K562 (cell line): ENCODE results near the gene INVS. TPM values are rescaled to one million over a fixed set of nuclear protein-coding genes. Genes with fewer than 3 reads are reported as not detected.

Experiments
- ATAC-seq: fragments of 200-7000 bp; cut with Tn5 transposase; 3 replicates; pipeline ENCODE4 v1.9.1; 2020; ENCODE audit warnings: moderate library complexity
- BruUV-seq: library from RNA; stranded (reverse); fragments of 400-500 nt; replicated peaks from 2 replicates; lab custom pipeline; 2021; lab: Mats Ljungman, UMichigan
- CTCF ChIA-PET: fragments of 300-600 bp; formaldehyde crosslinking; extraction: SDS; loops from one replicate; lab custom pipeline; 2021; ENCODE audit warnings: low intra/inter-chr PET ratio; lab: Yijun Ruan, JAX
- POLR2A ChIA-PET: fragments of 300-600, 350-650 bp; sonication (Branson Sonifier 250); formaldehyde crosslinking; extraction: SDS; loops from one replicate; lab custom pipeline; 2021; ENCODE audit warnings: antibody characterized with exemption, inconsistent platforms; lab: Yijun Ruan, JAX
- DNase-seq, 4 experiments: peaks; one replicate each; pipeline versions ENCODE4 v3.0.0 to v3.0.0-alpha.2; 2011 to 2018; ENCODE audit warnings: low spot score in 3 of 4, mixed read lengths in 3 of 4; ENCODE audit errors: extremely low read depth in 1 of 4
- FAIRE-seq: peaks from 2 replicates; lab custom pipeline; 2011; peaks lifted over from hg19 to GRCh38; lab: Jason Lieb, UNC
- H2AFZ ChIP-seq: 2 replicates; pipeline ENCODE4 v1.6.0; 2011; ENCODE audit warnings: low read depth, low read length, control low read depth, inconsistent platforms
- H3K27ac ChIP-seq: fragments of 200-600 bp; 3 replicates; pipeline ENCODE4 v1.8.0; 2011; ENCODE audit warnings: low read depth, mild to moderate bottlenecking, control low read depth, inconsistent platforms, low read length, moderate library complexity, mixed read lengths; ENCODE audit errors: extremely low read depth
- H3K27me3 ChIP-seq, 2 experiments: fragments of 300-600 bp in 1 of 2; 2 replicates in 1 of 2; 3 replicates in 1 of 2; pipeline versions ENCODE4 v1.6.0 to v1.8.0; 2011; ENCODE audit warnings: inconsistent platforms in 2 of 2, low read length in 2 of 2, mild to moderate bottlenecking in 1 of 2, mixed read lengths in 1 of 2, moderate library complexity in 1 of 2; ENCODE audit not compliant: control insufficient read depth in 2 of 2, insufficient read depth in 2 of 2
- H3K36me3 ChIP-seq: fragments of 300-600 bp; 3 replicates; pipeline ENCODE4 v1.8.0; 2011; ENCODE audit warnings: mild to moderate bottlenecking, low read length, inconsistent platforms; ENCODE audit not compliant: control insufficient read depth, insufficient read depth
- H3K4me1 ChIP-seq, 2 experiments: fragments of 200-600 bp in 1 of 2; replicated peaks in 1 of 2; 2 replicates in 1 of 2; 3 replicates in 1 of 2; pipeline versions ENCODE4 v1.5.1 to v1.8.0; 2011; ENCODE audit warnings: inconsistent platforms in 2 of 2, low read length in 2 of 2, mild to moderate bottlenecking in 1 of 2, mixed read lengths in 1 of 2, moderate library complexity in 1 of 2; ENCODE audit not compliant: control insufficient read depth in 2 of 2, insufficient read depth in 2 of 2
- H3K4me2 ChIP-seq: 2 replicates; pipeline ENCODE4 v1.6.1; 2011; ENCODE audit warnings: low read length, control low read depth, inconsistent platforms, mixed read lengths; ENCODE audit not compliant: insufficient read depth
- H3K4me3 ChIP-seq: fragments of 200-600 bp; sonication (generic), shearing (Covaris generic); 2 replicates; pipeline ENCODE4 v1.5.1; 2016; ENCODE audit warnings: control low read depth, inconsistent platforms
- H3K79me2 ChIP-seq: fragments of 200-600 bp; 3 replicates; pipeline ENCODE4 v1.8.0; 2011; ENCODE audit warnings: low read length, inconsistent platforms; ENCODE audit not compliant: control insufficient read depth, insufficient read depth
- H3K9ac ChIP-seq, 2 experiments: 2 replicates each; pipeline versions ENCODE4 v1.6.0 to v1.6.1; 2011; ENCODE audit warnings: low read depth in 2 of 2, low read length in 2 of 2, control low read depth in 1 of 2, inconsistent platforms in 1 of 2, mild to moderate bottlenecking in 1 of 2, mixed read lengths in 1 of 2; ENCODE audit not compliant: insufficient read depth in 1 of 2
- H3K9me1 ChIP-seq: one replicate; pipeline ENCODE4 v1.6.0; 2011; ENCODE audit warnings: inconsistent platforms, mild to moderate bottlenecking, low read length, moderate library complexity; ENCODE audit not compliant: control insufficient read depth, insufficient read depth
- H3K9me3 ChIP-seq: replicated peaks from 2 replicates; pipeline ENCODE4 v1.5.1; 2011; ENCODE audit warnings: low read depth, low read length, inconsistent platforms; ENCODE audit not compliant: control insufficient read depth, insufficient read depth
- H4K20me1 ChIP-seq: replicated peaks from 2 replicates; pipeline ENCODE4 v1.6.1; 2011; ENCODE audit warnings: low read length, inconsistent platforms, mixed read lengths; ENCODE audit not compliant: control insufficient read depth, insufficient read depth
- C11orf30 ChIP-seq: fragments of 450-650 bp; IDR thresholded peaks from 2 replicates; pipeline ENCODE4 v1.6.1; 2016; ENCODE audit warnings: low read depth, mild to moderate bottlenecking
- CHD1 ChIP-seq: fragments of 200-600 bp; sonication (generic); IDR thresholded peaks from one replicate; pipeline ENCODE4 v1.6.1; 2012; ENCODE audit warnings: mild to moderate bottlenecking, moderate library complexity, low read length, inconsistent platforms
- MAFG ChIP-seq: fragments of 450-650 bp; conservative IDR thresholded peaks from 2 replicates; pipeline ENCODE4 v1.6.1; 2016; ENCODE audit warnings: missing genetic modification characterization, missing compliant biosample characterization
- MAFK ChIP-seq: IDR thresholded peaks from 2 replicates; pipeline ENCODE4 v1.6.1; 2011; ENCODE audit warnings: low read length, improper control_type of control experiment
- RBM14 ChIP-seq: fragments of 200-400 bp; formaldehyde crosslinking; IDR thresholded peaks from 2 replicates; pipeline ENCODE4 v1.6.1; 2018; ENCODE audit warnings: low read depth, mild to moderate bottlenecking, low read length, moderate library complexity, borderline replicate concordance; ENCODE audit not compliant: insufficient read depth
- ZNF316 ChIP-seq: fragments of 450-650 bp; IDR thresholded peaks from 2 replicates; pipeline ENCODE4 v1.6.1; 2016
- in situ Hi-C: fragments of 300-500 bp; cut with MboI; formaldehyde crosslinking; loops from 4 replicates; pipeline ENCODE4 v1.15.0; 2018; ENCODE audit warnings: inconsistent platforms, mixed read lengths
- intact Hi-C: fragments of 100-400 bp; cut with micrococcal nuclease; formaldehyde crosslinking; loops from 2 replicates; pipeline ENCODE4 v1.14.2; 2022
- polyA plus RNA-seq, 8 experiments: library from polyadenylated mRNA; depleted of rRNA in 4 of 8; stranded (reverse) in 5 of 8; unstranded in 3 of 8; fragments of >200 nt; fragmentation: Nextera tagmentation in 2 of 8; fragmentation: Illumina TruSeq in 1 of 8; extraction: Ambion mirVana in 2 of 8; extraction: Trizol in 1 of 8; gene quantifications; 2 replicates each; pipeline versions ENCODE4 v1.2.1 to v1.2.3, GENCODE V29; 2011 to 2014; ENCODE audit warnings: inconsistent platforms in 1 of 8, missing spikeins in 1 of 8
- total RNA-seq, 7 experiments: library from RNA; depleted of rRNA in 6 of 7; stranded (reverse); fragments of >200 nt in 6 of 7; fragmentation: Illumina TruSeq in 2 of 7; extraction: Trizol in 2 of 7; gene quantifications; 2 replicates each; pipeline versions ENCODE4 v1.2.1 to v1.2.3, GENCODE V29; 2011 to 2021; ENCODE audit warnings: low replicate concordance in 1 of 7

The INVS gene
- total and polyA plus RNA-seq, 9 of the 15 experiments (the other 6 are each of a cell fraction or from before 2014, with no cell fraction given) = 0.77 to 18.5 (median 10.0) TPM

- H3K9ac ChIP-seq = no peak overlapping the region
- no TSS peak for BruUV-seq
- no peak overlapping the region for H3K4me3 ChIP-seq
- POLR2A ChIA-PET = interaction anchor here (0.8 to 1.0 kb wide), 2 partner anchors 8 to 32 kb away, joined by 3 to 4 read pairs; no protein-coding TSS in a partner anchor
- no peak overlapping the region for H3K27ac ChIP-seq
- CTCF ChIA-PET = no interaction called here
- no peaks in the 10 kb centered on the region; a peak in 1 of 5 replicates for H3K4me1 ChIP-seq
- DNase-seq (no peak), FAIRE-seq (no peak), ATAC-seq (no peak)
- H4K20me1 ChIP-seq = no peaks in the 10 kb centered on the region
- in situ Hi-C loops (no loop called here), intact Hi-C loops (no loop called here)
- H2AFZ ChIP-seq = no peak overlapping the region
- TF ChIP-seq RBM14 (no peak), C11orf30 (peak; percentile 78), MAFK (peak; percentile 23; the same call in 1 of the 2 replicates), ZNF316 (peak; percentile 94), CHD1 (no peak), MAFG (peak; percentile 70)
- no peaks in the 10 kb centered on the region for H3K9me3 ChIP-seq
- H3K9me1 ChIP-seq = no peaks in the 10 kb centered on the region
- peaks cover 14% of the 10 kb centered on the region for H3K79me2 ChIP-seq
- peaks cover 40% of the 10 kb centered on the region; the same call in 2 of the 3 replicates for H3K36me3 ChIP-seq
- H3K4me2 ChIP-seq = no peak overlapping the region
- no peaks in the 10 kb centered on the region for H3K27me3 ChIP-seq
These were observed 41.4 kb upstream of the INVS start for GRCh38 chr9:100057624-100058023.
